GM18517 (cell line): ENCODE data around the gene AHNAK.

Source experiments
- ATAC-seq: cut with Tn5 transposase; IDR thresholded peaks from one replicate; pipeline ENCODE4 v1.9.1; 2021; ENCODE audit warnings: mild to moderate bottlenecking, moderate library complexity; ENCODE audit not compliant: unreplicated experiment

Gene AHNAK

DNA sequence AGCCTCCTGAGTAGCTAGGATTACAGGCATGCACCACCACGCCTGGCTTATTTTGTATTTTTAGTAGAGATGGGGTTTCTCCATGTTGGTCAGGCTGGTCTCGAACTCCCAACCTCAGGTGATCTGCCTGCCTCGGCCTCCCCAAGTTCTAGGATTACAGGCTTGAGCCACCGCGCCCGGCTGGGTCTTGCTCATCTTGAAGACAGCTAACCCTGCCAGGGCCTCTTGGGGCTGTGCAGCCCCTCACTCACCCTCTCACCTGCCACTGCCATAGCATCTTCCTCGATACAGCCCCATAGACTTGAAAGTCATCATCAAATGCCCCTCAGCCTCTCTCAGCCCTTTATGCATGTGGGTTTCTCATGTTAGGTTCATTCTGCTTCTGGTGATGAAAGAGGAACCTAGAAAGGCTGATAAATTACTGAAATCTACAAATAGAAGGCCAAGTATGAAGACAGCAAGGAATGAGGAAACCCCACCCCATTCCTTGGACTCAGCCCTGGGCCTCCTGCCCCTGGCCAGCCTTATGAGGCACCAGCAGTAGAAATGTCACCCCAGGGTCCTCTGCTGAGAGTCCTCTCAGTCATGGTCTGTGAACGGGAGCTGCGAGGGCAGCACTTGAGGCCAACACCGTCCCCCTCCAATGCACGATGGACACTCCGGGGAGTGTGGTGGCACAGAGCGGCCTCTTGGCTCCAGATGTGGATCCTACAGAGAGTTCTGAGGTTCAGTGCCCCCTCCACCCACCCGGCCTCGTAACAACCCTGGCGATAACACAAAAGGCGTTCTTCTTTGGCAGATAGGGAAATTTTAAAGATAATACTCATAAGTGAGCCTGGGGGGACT lies 103.0 kb downstream of the AHNAK start:
- ATAC-seq = no peak

- ATAC-seq = no peak
Observed at GRCh38 chr11:62439785-62440602, 106.6 kb downstream of the AHNAK start.

GRCh38 chr11:62438641-62439040 lies 108.0 kb downstream of the AHNAK start:
- no peak for ATAC-seq

DNA sequence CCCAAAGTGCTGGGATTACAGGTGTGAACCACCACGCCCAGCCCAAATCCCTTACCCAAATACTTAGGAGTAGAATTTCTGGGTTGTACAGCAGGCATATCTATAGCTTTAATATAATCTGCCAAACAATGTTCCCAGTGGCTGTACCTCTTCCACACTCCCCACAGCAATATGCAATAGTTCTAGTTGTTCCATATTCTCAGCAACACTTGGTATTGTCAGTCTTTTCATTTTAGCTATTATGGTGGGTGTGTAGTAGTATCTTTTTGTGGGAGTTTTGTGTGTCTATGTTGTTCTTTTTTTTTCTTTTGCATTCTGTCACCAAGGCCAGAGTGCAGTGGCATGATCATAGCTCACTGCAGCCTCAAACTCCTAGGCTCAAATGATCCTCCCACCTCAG lies 109.0 kb downstream of the AHNAK start:
- no peak for ATAC-seq

DNA sequence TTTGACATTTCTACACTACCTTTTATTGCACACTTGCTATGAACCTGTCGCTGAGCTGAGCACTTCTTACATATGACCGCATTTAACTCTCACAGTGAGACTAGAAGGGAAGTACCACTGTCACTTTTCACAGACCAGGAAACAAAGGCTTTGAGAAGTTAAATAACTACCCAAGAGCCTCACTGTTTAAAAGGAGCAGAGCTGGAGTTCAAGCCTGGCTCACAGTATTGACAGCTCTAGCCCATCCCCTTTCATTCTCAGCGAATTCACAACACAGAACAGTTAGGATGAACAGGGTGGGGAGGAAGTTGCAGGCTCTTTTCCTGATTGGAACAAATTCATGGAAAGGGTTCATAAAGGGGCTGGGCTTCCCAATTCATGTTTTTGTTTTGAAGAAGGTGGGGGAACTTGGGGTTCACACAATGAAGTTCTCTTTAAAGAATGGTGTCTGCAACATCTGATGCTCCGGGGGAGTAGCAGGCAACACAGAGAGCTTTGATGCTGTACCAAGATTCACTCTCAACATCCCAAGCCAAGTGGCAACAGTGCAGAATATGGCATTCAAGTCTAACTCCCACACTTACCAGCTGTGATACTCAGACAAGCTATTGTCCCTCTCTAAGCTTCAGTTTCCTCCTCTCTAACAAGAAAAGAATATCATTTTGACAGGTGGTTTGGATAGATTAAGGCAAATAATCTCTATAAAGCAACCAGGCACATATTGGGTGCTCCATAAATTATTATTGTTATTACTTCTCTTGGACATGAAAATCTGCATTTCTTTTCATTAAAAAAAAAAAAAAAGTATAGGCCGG lies 110.6 kb downstream of the AHNAK start:
- ATAC-seq = no peak

- no peak for ATAC-seq
Observed at GRCh38 chr11:62433904-62434276, 112.7 kb downstream of the AHNAK start.

- no peak for ATAC-seq
Observed at GRCh38 chr11:62433141-62433903, 113.3 kb downstream of the AHNAK start.

DNA sequence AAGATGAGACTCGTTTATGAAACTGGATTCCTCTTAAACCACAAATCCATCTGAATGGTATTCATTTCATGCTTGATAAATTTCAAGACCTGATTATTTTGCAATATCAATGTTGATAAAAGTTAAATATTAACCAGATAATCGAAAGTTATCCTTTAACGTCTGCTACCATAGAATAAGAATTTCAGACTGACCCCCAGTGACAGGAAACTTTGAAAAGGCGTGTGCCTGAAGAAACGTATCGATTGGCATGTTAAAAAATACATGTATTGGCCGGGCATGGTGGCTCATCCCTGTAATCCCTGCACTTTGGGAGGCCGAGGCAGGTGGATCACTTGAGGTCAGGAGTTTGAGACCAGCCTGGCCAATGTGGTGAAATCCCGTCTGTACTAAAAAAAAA lies 113.9 kb downstream of the AHNAK start:
- ATAC-seq = no peak

- no peak for ATAC-seq
Observed at GRCh38 chr11:62431171-62431901, 115.3 kb downstream of the AHNAK start.

DNA sequence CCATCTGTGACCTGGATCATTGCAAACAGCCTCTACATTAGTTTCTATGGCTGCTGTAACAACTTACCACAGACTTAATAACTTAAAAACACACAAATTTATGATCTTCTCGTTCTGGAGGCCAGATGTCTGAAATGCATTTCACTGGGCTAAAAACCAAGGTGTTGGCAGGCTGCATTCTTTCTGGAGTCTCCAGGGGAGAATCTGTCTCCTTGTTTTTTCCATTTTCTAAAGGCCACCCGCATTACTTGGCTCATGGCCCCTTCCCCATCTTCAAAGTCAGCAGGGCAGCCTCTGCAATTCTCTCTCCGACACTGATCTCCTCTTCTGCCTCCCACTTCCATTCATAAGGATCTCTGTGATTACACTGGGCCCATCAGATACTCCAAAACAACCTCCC lies 116.2 kb downstream of the AHNAK start:
- no peak for ATAC-seq

DNA sequence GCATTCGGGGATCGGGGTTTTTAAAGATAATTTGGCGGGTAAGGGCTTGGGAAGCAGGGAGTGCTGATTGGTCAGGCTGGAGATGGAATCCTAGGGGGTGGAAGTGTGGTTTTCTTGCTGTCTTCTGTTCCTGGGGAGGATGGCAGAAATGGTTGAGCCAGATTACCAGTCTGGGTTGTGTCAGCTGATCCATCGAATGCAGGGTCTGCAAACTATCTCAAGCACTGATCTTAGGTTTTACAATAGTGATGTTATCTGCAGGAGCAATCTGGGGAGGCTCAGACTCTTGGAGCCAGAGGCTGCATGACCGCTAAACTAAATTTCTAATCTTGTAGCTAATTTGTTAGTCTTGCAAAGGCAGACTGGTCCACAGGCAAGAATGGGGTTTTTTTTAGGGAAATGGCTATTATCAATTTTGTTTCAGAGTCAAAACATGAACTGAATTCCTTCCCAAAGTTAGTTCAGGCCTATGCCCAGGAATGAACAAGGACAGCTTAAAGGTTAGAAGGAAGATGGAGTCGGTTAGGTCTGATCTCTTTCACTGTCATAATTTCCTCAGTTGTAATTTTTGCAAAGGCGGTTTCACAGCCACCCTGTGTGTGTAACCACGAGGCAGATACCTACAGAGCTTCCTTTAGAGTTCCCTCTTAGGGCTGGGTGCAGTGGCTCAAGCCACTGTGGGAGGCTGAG lies 117.6 kb downstream of the AHNAK start:
- ATAC-seq = no peak

GRCh38 chr11:62427630-62428233 lies 118.9 kb downstream of the AHNAK start:
- ATAC-seq = no peak

- ATAC-seq = no peak
Observed at GRCh38 chr11:62423012-62423411, 123.6 kb downstream of the AHNAK start.

GRCh38 chr11:62421996-62422395 lies 124.6 kb downstream of the AHNAK start:
- ATAC-seq = no peak

DNA sequence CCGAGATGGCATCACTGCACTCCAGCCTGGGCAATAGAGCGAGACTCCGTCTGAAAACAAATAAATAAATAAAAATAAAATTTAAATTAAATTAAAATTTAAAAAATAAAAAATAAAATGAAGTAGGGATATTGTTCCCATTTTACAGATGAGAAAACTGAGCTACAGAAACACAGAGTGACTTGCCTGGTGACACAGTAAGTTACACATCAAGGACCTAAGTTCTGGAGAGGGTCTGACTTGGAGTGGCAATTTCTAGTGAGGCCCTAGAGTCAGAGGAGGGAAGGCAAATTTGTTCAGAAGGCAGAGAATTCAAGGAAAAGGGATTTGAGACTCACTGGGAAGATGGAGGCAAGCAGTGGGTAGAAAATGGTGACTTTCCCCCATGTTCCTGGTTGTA lies 125.7 kb downstream of the AHNAK start:
- no peak for ATAC-seq

GRCh38 chr11:62419943-62420342 lies 126.7 kb downstream of the AHNAK start:
- ATAC-seq = no peak

- no peak for ATAC-seq
Observed at GRCh38 chr11:62419314-62419929, 127.2 kb downstream of the AHNAK start.

GRCh38 chr11:62418733-62419132 lies 127.9 kb downstream of the AHNAK start, which contains the start of gene SCGB1A1:
SCGB1A1 (plus strand) TSS chr11:62419033; CDS start chr11:62419096, 63 bp downstream.
- no peak for ATAC-seq
